HEK293 (cell line): ENCODE results near the gene RHBDF1.
A peak's percentile ranks its signal among the peaks of the same experiment; 100 is the strongest.

Experiments
- GLIS1 ChIP-seq: fragments of 450-650 bp; formaldehyde crosslinking; IDR thresholded peaks from 2 replicates; pipeline ENCODE4 v1.5.1; 2016; ENCODE audit warnings: missing biosample characterization, missing genetic modification characterization
- HOXD13 ChIP-seq: sonication (generic); formaldehyde crosslinking; IDR thresholded peaks from 2 replicates; pipeline ENCODE4 v1.8.0; 2022; ENCODE audit warnings: missing genetic modification reagents, borderline replicate concordance
- KLF7 ChIP-seq: fragments of 450-650 bp; formaldehyde crosslinking; IDR thresholded peaks from 2 replicates; pipeline ENCODE4 v1.5.1; 2016; ENCODE audit warnings: missing biosample characterization, missing genetic modification characterization, borderline replicate concordance
- KLF9 ChIP-seq: fragments of 450-650 bp; formaldehyde crosslinking; IDR thresholded peaks from 2 replicates; pipeline ENCODE4 v1.5.1; 2016; ENCODE audit warnings: missing biosample characterization, missing genetic modification characterization, low read depth
- MZF1 ChIP-seq: fragments of 450-650 bp; formaldehyde crosslinking; IDR thresholded peaks from 2 replicates; pipeline ENCODE4 v1.5.1; 2017; ENCODE audit warnings: missing biosample characterization, missing genetic modification characterization, borderline replicate concordance
- SP2 ChIP-seq: fragments of 450-650 bp; formaldehyde crosslinking; IDR thresholded peaks from 2 replicates; pipeline ENCODE4 v1.5.1; 2016; ENCODE audit warnings: missing biosample characterization, missing genetic modification characterization
- SP3 ChIP-seq: fragments of 450-650 bp; formaldehyde crosslinking; IDR thresholded peaks from 2 replicates; pipeline ENCODE4 v1.5.1; 2016; ENCODE audit warnings: missing biosample characterization, missing genetic modification characterization
- ZBTB20 ChIP-seq: fragments of 450-650 bp; formaldehyde crosslinking; IDR thresholded peaks from 2 replicates; pipeline ENCODE4 v1.5.1; 2016; ENCODE audit warnings: missing biosample characterization, missing genetic modification characterization
- ZEB2 ChIP-seq: fragments of 450-650 bp; formaldehyde crosslinking; IDR thresholded peaks from 2 replicates; pipeline ENCODE4 v1.5.1; 2016; ENCODE audit warnings: missing biosample characterization, missing genetic modification characterization
- ZFP69B ChIP-seq: fragments of 450-650 bp; formaldehyde crosslinking; IDR thresholded peaks from 2 replicates; pipeline ENCODE4 v1.5.1; 2016; ENCODE audit warnings: missing biosample characterization, missing genetic modification characterization
- ZNF202 ChIP-seq: fragments of 450-650 bp; formaldehyde crosslinking; IDR thresholded peaks from 2 replicates; pipeline ENCODE4 v1.5.1; 2016; ENCODE audit warnings: missing biosample characterization, missing genetic modification characterization, borderline replicate concordance
- ZNF214 ChIP-seq: fragments of 450-650 bp; formaldehyde crosslinking; IDR thresholded peaks from 2 replicates; pipeline ENCODE4 v1.5.1; 2017; ENCODE audit warnings: missing biosample characterization, mild to moderate bottlenecking, missing genetic modification characterization, borderline replicate concordance
- ZNF292 ChIP-seq: fragments of 450-650 bp; formaldehyde crosslinking; IDR thresholded peaks from 2 replicates; pipeline ENCODE4 v1.5.1; 2016; ENCODE audit warnings: low read depth, missing biosample characterization, missing genetic modification characterization, borderline replicate concordance
- ZNF335 ChIP-seq: fragments of 450-650 bp; formaldehyde crosslinking; conservative IDR thresholded peaks from 2 replicates; pipeline ENCODE4 v1.5.1; 2016; ENCODE audit warnings: missing biosample characterization, missing genetic modification characterization
- ZNF416 ChIP-seq: fragments of 450-650 bp; formaldehyde crosslinking; IDR thresholded peaks from 2 replicates; pipeline ENCODE4 v1.5.1; 2016; ENCODE audit warnings: missing biosample characterization, missing genetic modification characterization
- ZNF530 ChIP-seq: fragments of 450-650 bp; formaldehyde crosslinking; IDR thresholded peaks from 2 replicates; pipeline ENCODE4 v1.5.1; 2016; ENCODE audit warnings: low read depth, missing biosample characterization, missing genetic modification characterization
- ZNF548 ChIP-seq: fragments of 450-650 bp; formaldehyde crosslinking; IDR thresholded peaks from 2 replicates; pipeline ENCODE4 v1.5.1; 2016; ENCODE audit warnings: missing biosample characterization, missing genetic modification characterization
- ZNF555 ChIP-seq: fragments of 450-650 bp; formaldehyde crosslinking; conservative IDR thresholded peaks from 2 replicates; pipeline ENCODE4 v1.5.1; 2017; ENCODE audit warnings: missing biosample characterization, mild to moderate bottlenecking, missing genetic modification characterization, inconsistent platforms
- ZNF561 ChIP-seq: fragments of 450-650 bp; IDR thresholded peaks from 2 replicates; pipeline ENCODE4 v1.5.1; 2018; ENCODE audit warnings: missing biosample characterization, missing genetic modification characterization, borderline replicate concordance
- ZNF600 ChIP-seq: fragments of 450-650 bp; formaldehyde crosslinking; IDR thresholded peaks from 2 replicates; pipeline ENCODE4 v1.5.1; 2016; ENCODE audit warnings: missing biosample characterization, missing genetic modification characterization
- ZNF660 ChIP-seq: fragments of 450-650 bp; IDR thresholded peaks from 2 replicates; pipeline ENCODE4 v1.5.1; 2018; ENCODE audit warnings: missing biosample characterization, mild to moderate bottlenecking, missing genetic modification characterization
- ZNF776 ChIP-seq: fragments of 450-650 bp; formaldehyde crosslinking; IDR thresholded peaks from 2 replicates; pipeline ENCODE4 v1.5.0; 2017; ENCODE audit warnings: missing biosample characterization, missing genetic modification characterization, borderline replicate concordance
- TF ChIP-seq, protein P1 (sequence below): fragments of 450-650 bp; formaldehyde crosslinking; IDR thresholded peaks from 2 replicates; pipeline ENCODE4 v1.5.1; 2017; ENCODE audit warnings: missing biosample characterization, missing genetic modification characterization
- TF ChIP-seq, protein P2 (sequence below): fragments of 450-650 bp; formaldehyde crosslinking; IDR thresholded peaks from 2 replicates; pipeline ENCODE4 v1.5.1; 2016; ENCODE audit warnings: missing biosample characterization, missing genetic modification characterization
- TF ChIP-seq, protein P3 (sequence below): fragments of 450-650 bp; formaldehyde crosslinking; IDR thresholded peaks from 2 replicates; pipeline ENCODE4 v1.5.1; 2016; ENCODE audit warnings: missing biosample characterization, missing genetic modification characterization
- TF ChIP-seq, protein P4 (sequence below): fragments of 450-650 bp; formaldehyde crosslinking; IDR thresholded peaks from 2 replicates; pipeline ENCODE4 v1.5.1; 2016; ENCODE audit warnings: missing biosample characterization, missing genetic modification characterization
- TF ChIP-seq, protein P5 (sequence below): fragments of 450-650 bp; formaldehyde crosslinking; IDR thresholded peaks from 2 replicates; pipeline ENCODE4 v1.5.1; 2016; ENCODE audit warnings: missing biosample characterization, missing genetic modification characterization
- TF ChIP-seq, protein P6 (sequence below): sonication (generic); formaldehyde crosslinking; IDR thresholded peaks from 2 replicates; pipeline ENCODE4 v1.8.1; 2022; ENCODE audit warnings: mild to moderate bottlenecking, moderate library complexity, missing genetic modification reagents

The RHBDF1 gene

DNA sequence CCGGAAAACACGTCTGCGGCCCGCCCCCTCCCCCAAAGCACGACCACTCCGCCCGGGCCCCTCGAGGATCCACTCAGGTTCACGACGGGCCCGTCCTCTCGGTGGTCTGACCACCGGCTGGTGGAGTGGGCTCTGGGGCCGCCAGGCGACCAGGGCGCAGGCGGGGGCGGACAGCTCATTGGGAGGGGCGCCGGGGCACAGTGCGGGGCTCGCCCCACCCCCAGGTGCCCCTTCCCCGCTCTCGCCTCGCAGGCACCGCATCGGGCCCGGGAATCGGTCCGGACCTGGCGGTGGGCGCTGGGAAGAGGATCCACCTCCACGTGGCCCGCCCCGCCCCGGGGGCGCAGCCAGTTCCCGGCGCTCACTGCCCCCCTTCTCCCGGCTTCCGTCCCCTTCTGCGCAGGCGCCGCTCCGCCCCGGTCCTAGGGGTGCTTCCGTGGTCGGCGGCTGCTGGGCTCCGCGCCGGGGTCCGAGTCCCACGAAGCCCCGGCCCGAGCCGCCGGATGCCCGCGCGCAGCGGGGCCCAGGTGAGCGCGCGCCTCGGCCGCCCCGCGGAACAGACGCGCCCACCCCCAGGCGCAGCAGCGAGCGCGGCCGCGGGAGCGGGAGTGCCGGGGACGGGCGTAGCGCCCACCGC is 5.5 kb upstream of the RHBDF1 start, which contains the start of gene MPG (continued):
- TF ChIP-seq, protein P1, sequence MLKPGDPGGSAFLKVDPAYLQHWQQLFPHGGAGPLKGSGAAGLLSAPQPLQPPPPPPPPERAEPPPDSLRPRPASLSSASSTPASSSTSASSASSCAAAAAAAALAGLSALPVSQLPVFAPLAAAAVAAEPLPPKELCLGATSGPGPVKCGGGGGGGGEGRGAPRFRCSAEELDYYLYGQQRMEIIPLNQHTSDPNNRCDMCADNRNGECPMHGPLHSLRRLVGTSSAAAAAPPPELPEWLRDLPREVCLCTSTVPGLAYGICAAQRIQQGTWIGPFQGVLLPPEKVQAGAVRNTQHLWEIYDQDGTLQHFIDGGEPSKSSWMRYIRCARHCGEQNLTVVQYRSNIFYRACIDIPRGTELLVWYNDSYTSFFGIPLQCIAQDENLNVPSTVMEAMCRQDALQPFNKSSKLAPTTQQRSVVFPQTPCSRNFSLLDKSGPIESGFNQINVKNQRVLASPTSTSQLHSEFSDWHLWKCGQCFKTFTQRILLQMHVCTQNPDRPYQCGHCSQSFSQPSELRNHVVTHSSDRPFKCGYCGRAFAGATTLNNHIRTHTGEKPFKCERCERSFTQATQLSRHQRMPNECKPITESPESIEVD (tag by site-specific recombination) = no peak
- TF ChIP-seq, protein P2, sequence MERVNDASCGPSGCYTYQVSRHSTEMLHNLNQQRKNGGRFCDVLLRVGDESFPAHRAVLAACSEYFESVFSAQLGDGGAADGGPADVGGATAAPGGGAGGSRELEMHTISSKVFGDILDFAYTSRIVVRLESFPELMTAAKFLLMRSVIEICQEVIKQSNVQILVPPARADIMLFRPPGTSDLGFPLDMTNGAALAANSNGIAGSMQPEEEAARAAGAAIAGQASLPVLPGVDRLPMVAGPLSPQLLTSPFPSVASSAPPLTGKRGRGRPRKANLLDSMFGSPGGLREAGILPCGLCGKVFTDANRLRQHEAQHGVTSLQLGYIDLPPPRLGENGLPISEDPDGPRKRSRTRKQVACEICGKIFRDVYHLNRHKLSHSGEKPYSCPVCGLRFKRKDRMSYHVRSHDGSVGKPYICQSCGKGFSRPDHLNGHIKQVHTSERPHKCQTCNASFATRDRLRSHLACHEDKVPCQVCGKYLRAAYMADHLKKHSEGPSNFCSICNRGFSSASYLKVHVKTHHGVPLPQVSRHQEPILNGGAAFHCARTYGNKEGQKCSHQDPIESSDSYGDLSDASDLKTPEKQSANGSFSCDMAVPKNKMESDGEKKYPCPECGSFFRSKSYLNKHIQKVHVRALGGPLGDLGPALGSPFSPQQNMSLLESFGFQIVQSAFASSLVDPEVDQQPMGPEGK (tag by site-specific recombination) = peak; percentile 98
- TF ChIP-seq ZNF555 (tag by site-specific recombination) = no peak
- TF ChIP-seq ZNF548 = no peak
- peak; percentile 52; the same call in 1 of the 2 replicates for TF ChIP-seq GLIS1 (tag by site-specific recombination)
- TF ChIP-seq ZNF214 (tag by site-specific recombination) = no peak
- peak; percentile 71 for TF ChIP-seq SP3 (tag by site-specific recombination)
- no peak for TF ChIP-seq ZNF292 (tag by site-specific recombination)
- TF ChIP-seq ZNF416 (tag by site-specific recombination) = no peak
- TF ChIP-seq HOXD13 (CRISPR knock-in tag) = no peak
- peak; percentile 73; the same call in 1 of the 2 replicates for TF ChIP-seq ZNF600 (tag by site-specific recombination)
- peak; percentile 51; the same call in 1 of the 2 replicates for TF ChIP-seq KLF7
- TF ChIP-seq, protein P3, sequence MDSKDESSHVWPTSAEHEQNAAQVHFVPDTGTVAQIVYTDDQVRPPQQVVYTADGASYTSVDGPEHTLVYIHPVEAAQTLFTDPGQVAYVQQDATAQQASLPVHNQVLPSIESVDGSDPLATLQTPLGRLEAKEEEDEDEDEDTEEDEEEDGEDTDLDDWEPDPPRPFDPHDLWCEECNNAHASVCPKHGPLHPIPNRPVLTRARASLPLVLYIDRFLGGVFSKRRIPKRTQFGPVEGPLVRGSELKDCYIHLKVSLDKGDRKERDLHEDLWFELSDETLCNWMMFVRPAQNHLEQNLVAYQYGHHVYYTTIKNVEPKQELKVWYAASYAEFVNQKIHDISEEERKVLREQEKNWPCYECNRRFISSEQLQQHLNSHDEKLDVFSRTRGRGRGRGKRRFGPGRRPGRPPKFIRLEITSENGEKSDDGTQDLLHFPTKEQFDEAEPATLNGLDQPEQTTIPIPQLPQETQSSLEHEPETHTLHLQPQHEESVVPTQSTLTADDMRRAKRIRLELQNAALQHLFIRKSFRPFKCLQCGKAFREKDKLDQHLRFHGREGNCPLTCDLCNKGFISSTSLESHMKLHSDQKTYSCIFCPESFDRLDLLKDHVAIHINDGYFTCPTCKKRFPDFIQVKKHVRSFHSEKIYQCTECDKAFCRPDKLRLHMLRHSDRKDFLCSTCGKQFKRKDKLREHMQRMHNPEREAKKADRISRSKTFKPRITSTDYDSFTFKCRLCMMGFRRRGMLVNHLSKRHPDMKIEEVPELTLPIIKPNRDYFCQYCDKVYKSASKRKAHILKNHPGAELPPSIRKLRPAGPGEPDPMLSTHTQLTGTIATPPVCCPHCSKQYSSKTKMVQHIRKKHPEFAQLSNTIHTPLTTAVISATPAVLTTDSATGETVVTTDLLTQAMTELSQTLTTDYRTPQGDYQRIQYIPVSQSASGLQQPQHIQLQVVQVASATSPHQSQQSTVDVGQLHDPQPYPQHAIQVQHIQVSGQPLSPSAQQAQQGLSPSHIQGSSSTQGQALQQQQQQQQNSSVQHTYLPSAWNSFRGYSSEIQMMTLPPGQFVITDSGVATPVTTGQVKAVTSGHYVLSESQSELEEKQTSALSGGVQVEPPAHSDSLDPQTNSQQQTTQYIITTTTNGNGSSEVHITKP (tag by site-specific recombination) = peak; percentile 59
- no peak for TF ChIP-seq MZF1 (tag by site-specific recombination)
- peak; percentile 86 for TF ChIP-seq KLF9 (tag by site-specific recombination)
- no peak for TF ChIP-seq ZFP69B (tag by site-specific recombination)
- no peak; the same call in none of the 2 replicates for TF ChIP-seq ZNF335
- TF ChIP-seq, protein P4, sequence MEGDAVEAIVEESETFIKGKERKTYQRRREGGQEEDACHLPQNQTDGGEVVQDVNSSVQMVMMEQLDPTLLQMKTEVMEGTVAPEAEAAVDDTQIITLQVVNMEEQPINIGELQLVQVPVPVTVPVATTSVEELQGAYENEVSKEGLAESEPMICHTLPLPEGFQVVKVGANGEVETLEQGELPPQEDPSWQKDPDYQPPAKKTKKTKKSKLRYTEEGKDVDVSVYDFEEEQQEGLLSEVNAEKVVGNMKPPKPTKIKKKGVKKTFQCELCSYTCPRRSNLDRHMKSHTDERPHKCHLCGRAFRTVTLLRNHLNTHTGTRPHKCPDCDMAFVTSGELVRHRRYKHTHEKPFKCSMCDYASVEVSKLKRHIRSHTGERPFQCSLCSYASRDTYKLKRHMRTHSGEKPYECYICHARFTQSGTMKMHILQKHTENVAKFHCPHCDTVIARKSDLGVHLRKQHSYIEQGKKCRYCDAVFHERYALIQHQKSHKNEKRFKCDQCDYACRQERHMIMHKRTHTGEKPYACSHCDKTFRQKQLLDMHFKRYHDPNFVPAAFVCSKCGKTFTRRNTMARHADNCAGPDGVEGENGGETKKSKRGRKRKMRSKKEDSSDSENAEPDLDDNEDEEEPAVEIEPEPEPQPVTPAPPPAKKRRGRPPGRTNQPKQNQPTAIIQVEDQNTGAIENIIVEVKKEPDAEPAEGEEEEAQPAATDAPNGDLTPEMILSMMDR (tag by site-specific recombination) = no peak
- TF ChIP-seq, protein P5, sequence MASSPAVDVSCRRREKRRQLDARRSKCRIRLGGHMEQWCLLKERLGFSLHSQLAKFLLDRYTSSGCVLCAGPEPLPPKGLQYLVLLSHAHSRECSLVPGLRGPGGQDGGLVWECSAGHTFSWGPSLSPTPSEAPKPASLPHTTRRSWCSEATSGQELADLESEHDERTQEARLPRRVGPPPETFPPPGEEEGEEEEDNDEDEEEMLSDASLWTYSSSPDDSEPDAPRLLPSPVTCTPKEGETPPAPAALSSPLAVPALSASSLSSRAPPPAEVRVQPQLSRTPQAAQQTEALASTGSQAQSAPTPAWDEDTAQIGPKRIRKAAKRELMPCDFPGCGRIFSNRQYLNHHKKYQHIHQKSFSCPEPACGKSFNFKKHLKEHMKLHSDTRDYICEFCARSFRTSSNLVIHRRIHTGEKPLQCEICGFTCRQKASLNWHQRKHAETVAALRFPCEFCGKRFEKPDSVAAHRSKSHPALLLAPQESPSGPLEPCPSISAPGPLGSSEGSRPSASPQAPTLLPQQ (tag by site-specific recombination) = peak; percentile 39; the same call in 1 of the 2 replicates
- peak; percentile 23; the same call in 1 of the 2 replicates for TF ChIP-seq ZEB2 (tag by site-specific recombination)
- 0 out of 2 replicates have a peak, but pooled peaks have one; percentile 42 for TF ChIP-seq ZNF561 (tag by site-specific recombination)
- TF ChIP-seq ZNF776 (tag by site-specific recombination) = no peak
- TF ChIP-seq ZNF202 (tag by site-specific recombination) = no peak
- TF ChIP-seq, protein P6, sequence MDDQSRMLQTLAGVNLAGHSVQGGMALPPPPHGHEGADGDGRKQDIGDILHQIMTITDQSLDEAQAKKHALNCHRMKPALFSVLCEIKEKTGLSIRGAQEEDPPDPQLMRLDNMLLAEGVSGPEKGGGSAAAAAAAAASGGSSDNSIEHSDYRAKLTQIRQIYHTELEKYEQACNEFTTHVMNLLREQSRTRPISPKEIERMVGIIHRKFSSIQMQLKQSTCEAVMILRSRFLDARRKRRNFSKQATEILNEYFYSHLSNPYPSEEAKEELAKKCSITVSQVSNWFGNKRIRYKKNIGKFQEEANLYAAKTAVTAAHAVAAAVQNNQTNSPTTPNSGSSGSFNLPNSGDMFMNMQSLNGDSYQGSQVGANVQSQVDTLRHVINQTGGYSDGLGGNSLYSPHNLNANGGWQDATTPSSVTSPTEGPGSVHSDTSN (CRISPR knock-in tag) = 0 out of 2 replicates have a peak, but pooled peaks have one; percentile 18
- TF ChIP-seq ZNF530 (tag by site-specific recombination) = no peak
- TF ChIP-seq SP2 = peak; percentile 72
- peak; percentile 100 for TF ChIP-seq ZBTB20 (tag by site-specific recombination)
- 0 out of 2 replicates have a peak, but pooled peaks have one; percentile 13 for TF ChIP-seq ZNF660 (tag by site-specific recombination)
